ENCODE data around the gene FAM81A. TPM values are rescaled to one million over a fixed set of nuclear protein-coding genes. Genes with fewer than 3 reads are reported as not detected.
"Not testable (repeated sequence)": the region's sequence is repeated elsewhere in the genome, so short reads cannot be mapped to it uniquely, and the experiment has no call there.

FAM81A gene
- total RNA-seq, 1 donor from 2014 or later: 1.3 TPM

GRCh38 chr15:59396679-59397078, 41.3 kb upstream of the FAM81A start:
- DNase-seq (no peak), ATAC-seq (no peak)
- no peaks in the 10 kb centered on the region for H3K36me3 ChIP-seq
- peaks cover 10% of the 10 kb centered on the region for H3K4me1 ChIP-seq
- no peak overlapping the region for H3K4me3 ChIP-seq
- TF ChIP-seq, protein P1, sequence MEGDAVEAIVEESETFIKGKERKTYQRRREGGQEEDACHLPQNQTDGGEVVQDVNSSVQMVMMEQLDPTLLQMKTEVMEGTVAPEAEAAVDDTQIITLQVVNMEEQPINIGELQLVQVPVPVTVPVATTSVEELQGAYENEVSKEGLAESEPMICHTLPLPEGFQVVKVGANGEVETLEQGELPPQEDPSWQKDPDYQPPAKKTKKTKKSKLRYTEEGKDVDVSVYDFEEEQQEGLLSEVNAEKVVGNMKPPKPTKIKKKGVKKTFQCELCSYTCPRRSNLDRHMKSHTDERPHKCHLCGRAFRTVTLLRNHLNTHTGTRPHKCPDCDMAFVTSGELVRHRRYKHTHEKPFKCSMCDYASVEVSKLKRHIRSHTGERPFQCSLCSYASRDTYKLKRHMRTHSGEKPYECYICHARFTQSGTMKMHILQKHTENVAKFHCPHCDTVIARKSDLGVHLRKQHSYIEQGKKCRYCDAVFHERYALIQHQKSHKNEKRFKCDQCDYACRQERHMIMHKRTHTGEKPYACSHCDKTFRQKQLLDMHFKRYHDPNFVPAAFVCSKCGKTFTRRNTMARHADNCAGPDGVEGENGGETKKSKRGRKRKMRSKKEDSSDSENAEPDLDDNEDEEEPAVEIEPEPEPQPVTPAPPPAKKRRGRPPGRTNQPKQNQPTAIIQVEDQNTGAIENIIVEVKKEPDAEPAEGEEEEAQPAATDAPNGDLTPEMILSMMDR (IDR thresholded peaks at IDR 0.05): no peak
- intact Hi-C loops (cut with DNase I): no loop called here
- H3K9me3 ChIP-seq: no peaks in the 10 kb centered on the region
- H3K27ac ChIP-seq: no peak overlapping the region
- no peaks in the 10 kb centered on the region for H3K27me3 ChIP-seq

GRCh38 chr15:59398220-59398619, 39.8 kb upstream of the FAM81A start:
- ATAC-seq (no peak), DNase-seq (no peak)
- H3K27me3 ChIP-seq: no peaks in the 10 kb centered on the region
- H3K9me3 ChIP-seq: no peaks in the 10 kb centered on the region
- H3K4me1 ChIP-seq: peaks cover 10% of the 10 kb centered on the region
- no peak overlapping the region for H3K4me3 ChIP-seq
- H3K27ac ChIP-seq: no peak overlapping the region
- intact Hi-C loops (cut with DNase I): no loop called here
- TF ChIP-seq, protein P1 (IDR thresholded peaks at IDR 0.05): no peak
- H3K36me3 ChIP-seq: no peaks in the 10 kb centered on the region

DNA sequence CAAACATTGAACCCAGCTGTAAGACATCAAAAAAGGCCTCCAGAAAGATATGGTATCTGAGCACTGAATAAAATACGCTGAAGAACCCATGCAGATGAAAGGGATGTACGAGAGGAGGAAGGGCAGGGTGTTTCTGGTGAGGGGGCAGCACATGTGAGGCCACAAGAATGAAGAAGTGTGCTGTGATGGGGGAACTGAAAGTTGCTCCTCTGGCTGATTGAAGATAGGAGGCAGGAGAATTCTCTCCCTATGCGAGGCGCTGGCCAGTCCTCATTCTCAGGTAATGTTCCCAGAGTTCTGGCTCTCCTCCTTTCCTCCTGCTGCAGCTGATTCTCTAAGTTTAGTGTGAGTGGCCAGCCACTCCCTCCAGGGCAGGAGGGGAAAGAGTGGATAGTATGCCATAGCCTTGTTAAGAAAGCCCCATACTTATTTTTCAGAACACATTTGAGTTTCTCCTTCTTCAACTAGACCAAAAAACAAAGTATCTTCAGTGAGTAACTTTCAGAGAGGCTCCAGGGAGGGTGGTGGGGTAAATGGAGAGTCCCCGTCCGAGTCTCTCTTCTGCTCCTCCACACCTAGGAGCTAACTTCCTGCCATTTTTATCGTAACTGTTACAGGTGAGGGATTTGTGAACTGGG, 38.4 kb upstream of the FAM81A start:
- Histone ChIP-seq H3K4me1 (peaks cover 10% of the 10 kb centered on the region), H3K4me3 (no peak overlapping the region), H3K27ac (no peak overlapping the region), H3K9me3 (no peaks in the 10 kb centered on the region), H3K27me3 (no peaks in the 10 kb centered on the region), H3K36me3 (no peaks in the 10 kb centered on the region)
- DNase-seq: no peak
- peak; percentile 88 for ATAC-seq
- intact Hi-C loops (cut with DNase I): no loop called here
- TF ChIP-seq, protein P1 (IDR thresholded peaks at IDR 0.05): no peak

DNA sequence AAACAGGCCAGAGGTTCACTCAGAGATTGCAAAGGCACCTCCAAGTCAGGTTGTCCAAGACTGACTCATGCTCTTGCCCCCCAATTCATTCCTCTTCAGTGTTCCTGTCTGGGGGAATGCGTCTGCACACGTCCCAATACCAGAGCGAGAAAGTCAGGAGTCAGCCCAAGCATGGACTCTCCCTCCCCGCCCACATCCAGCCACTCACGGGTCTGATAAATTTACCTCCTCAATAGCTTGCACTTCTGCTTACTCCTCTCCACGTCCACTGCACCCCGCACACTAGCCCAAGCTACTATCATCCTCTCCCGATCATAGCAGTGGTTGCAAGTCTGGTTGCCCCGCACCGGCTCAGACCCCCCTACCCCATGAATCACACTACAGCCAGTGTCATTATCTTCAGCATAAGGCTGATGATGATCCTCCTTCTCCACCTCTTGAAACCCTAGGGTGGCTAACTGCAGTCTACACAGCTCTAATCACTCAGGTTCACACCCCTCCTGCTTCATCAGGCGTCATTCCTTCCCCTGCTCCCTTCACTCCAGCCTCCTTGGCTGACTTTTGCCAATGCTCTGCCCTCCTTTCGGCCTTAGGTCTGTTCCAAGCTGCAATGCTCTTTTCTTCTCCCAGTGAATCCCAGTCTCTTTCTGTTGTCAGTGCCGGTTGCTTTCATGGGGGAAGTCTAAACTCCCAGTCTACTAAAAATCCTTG, 37.7 kb upstream of the FAM81A start:
- intact Hi-C loops (cut with DNase I): no loop called here
- TF ChIP-seq, protein P1 (IDR thresholded peaks at IDR 0.05): no peak
- H3K27me3 ChIP-seq: no peaks in the 10 kb centered on the region
- H3K9me3 ChIP-seq: no peaks in the 10 kb centered on the region
- ATAC-seq (peak; percentile 26), DNase-seq (no peak)
- H3K4me1 ChIP-seq: peaks cover 10% of the 10 kb centered on the region
- H3K4me3 ChIP-seq: no peak overlapping the region
- no peaks in the 10 kb centered on the region for H3K36me3 ChIP-seq
- no peak overlapping the region for H3K27ac ChIP-seq

DNA sequence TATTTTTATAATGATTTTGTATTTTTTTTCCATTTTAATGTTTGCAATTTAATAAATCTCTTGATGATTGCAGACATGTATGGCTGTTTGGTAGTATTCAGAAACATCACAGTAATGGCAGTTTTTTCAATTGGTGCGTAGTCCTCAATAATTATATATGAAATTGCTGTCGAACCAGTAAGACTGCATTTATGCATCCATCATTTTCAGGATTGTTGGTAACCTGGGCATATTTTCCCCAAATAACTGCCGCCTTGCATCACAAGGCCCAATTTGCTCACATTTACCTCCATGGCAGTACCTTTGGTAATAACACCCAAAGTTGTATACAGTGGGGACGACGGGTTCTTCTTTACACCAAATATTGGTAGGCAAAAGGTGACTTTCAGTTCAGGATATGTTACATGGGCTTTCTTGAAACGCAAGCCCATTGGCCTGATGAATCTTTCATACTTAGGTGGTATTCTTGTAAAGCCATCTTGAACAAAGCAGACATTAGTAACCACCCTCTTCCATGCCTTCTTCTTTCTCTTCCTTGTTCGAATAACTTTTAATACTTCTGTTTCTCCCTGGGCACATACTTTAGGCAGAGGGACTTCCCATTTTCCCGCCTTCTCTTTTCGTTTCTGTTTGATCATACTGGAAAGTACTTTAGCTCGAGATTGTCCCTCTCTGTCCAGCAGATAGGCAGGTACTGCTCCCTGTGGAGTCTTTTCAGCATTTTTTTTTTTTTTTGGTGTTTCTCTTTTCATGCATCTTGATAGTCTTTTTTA, 36.7 kb upstream of the FAM81A start:
- not testable (repeated sequence) for DNase-seq, H3K27ac ChIP-seq

More for the DNA sequence above, 36.7 kb upstream of the FAM81A start:
- H3K27me3 ChIP-seq; ATAC-seq; H3K9me3 ChIP-seq; H3K4me3 ChIP-seq; intact Hi-C loops (cut with DNase I); H3K36me3 ChIP-seq: not testable (repeated sequence)
- peaks cover 10% of the 10 kb centered on the region for H3K4me1 ChIP-seq
